Panc1 (cell line): ENCODE results near the gene FUT8. TPM values are rescaled to one million over a fixed set of nuclear protein-coding genes. Genes with fewer than 3 reads are reported as not detected.
A peak's percentile ranks its signal among the peaks of the same experiment; 100 is the strongest.

ENCODE experiments used
- ATAC-seq: fragments of 200-7000 bp; cut with Tn5 transposase; 2 replicates; pipeline ENCODE4 v1.9.1; 2020; ENCODE audit warnings: mild to moderate bottlenecking, moderate library complexity
- BruUV-seq: library from RNA; stranded (reverse); fragments of 400-500 nt; replicated peaks from 2 replicates; lab custom pipeline; 2021; lab: Mats Ljungman, UMichigan
- CTCF ChIA-PET: fragments of 300-600 bp; sonication (Branson Sonifier 250); formaldehyde crosslinking; loops from one replicate; lab custom pipeline; 2022; ENCODE audit warnings: antibody characterized with exemption; lab: Charles Lee
- POLR2A ChIA-PET: fragments of 300-600 bp; sonication (Branson Sonifier 250); formaldehyde crosslinking; loops from one replicate; lab custom pipeline; 2022; ENCODE audit warnings: antibody characterized with exemption; lab: Charles Lee
- DNase-seq: peaks from one replicate; pipeline ENCODE4 v3.0.0-alpha.2; 2010; ENCODE audit warnings: low read depth, low spot score
- H3K27ac ChIP-seq: 2 replicates; pipeline ENCODE4 v1.5.1; 2011; ENCODE audit warnings: mild to moderate bottlenecking, low read length, inconsistent platforms
- H3K27me3 ChIP-seq: fragments of 200-500 bp; sonication (Bioruptor generic); 2 replicates; pipeline ENCODE4 v1.6.0; 2014; ENCODE audit warnings: low read length, inconsistent platforms; ENCODE audit not compliant: control insufficient read depth, insufficient read depth
- H3K36me3 ChIP-seq: fragments of 200-500 bp; sonication (Bioruptor generic); 2 replicates; pipeline ENCODE4 v1.5.1; 2014; ENCODE audit warnings: inconsistent platforms, mild to moderate bottlenecking, low read length, moderate library complexity; ENCODE audit not compliant: control insufficient read depth, insufficient read depth
- H3K4me1 ChIP-seq: 2 replicates; pipeline ENCODE4 v1.5.1; 2011; ENCODE audit warnings: inconsistent platforms, mild to moderate bottlenecking, low read length, moderate library complexity; ENCODE audit not compliant: control insufficient read depth, insufficient read depth
- H3K4me3 ChIP-seq, 2 experiments: 2 replicates each; pipeline ENCODE4 v1.5.1; 2011 to 2012; ENCODE audit warnings: low read depth in 2 of 2, low read length in 2 of 2, mild to moderate bottlenecking in 2 of 2, inconsistent platforms in 1 of 2, moderate library complexity in 1 of 2
- H3K9me3 ChIP-seq: fragments of 200-500 bp; sonication (Bioruptor generic); 2 replicates; pipeline ENCODE4 v1.5.1; 2014; ENCODE audit warnings: low read depth, mild to moderate bottlenecking, inconsistent platforms, low read length, moderate library complexity; ENCODE audit not compliant: control insufficient read depth, insufficient read depth
- CTCF ChIP-seq: fragments of 450-650 bp; IDR thresholded peaks from 2 replicates; pipeline ENCODE4 v1.5.1; 2017; ENCODE audit warnings: mild to moderate bottlenecking
- POLR2AphosphoS5 ChIP-seq: IDR thresholded peaks from 2 replicates; pipeline ENCODE4 v1.6.1; 2012; ENCODE audit warnings: mild to moderate bottlenecking, low read depth, low read length, moderate library complexity
- SIN3A ChIP-seq: IDR thresholded peaks from 2 replicates; pipeline ENCODE4 v1.6.1; 2012; ENCODE audit warnings: low read depth, mild to moderate bottlenecking, low read length, moderate library complexity, borderline replicate concordance; ENCODE audit not compliant: insufficient read depth
- in situ Hi-C: cut with HindIII; loops from 2 replicates; pipeline ENCODE4 v1.10.0; 2016; ENCODE audit warnings: low sequenced_read_pairs, low pct_unique_long_range_greater_than_20kb
- intact Hi-C: fragments of 100-400 bp; cut with micrococcal nuclease; formaldehyde crosslinking; loops from one replicate; pipeline ENCODE4 v1.10.0; 2022; ENCODE audit not compliant: unreplicated experiment
- total RNA-seq: library from RNA; stranded (reverse); gene quantifications from one replicate; pipeline ENCODE4 v1.2.1, GENCODE V29; 2021; ENCODE audit not compliant: unreplicated experiment
- TF ChIP-seq, protein P1 (sequence below), 2 experiments: IDR thresholded peaks; 2 replicates each; pipeline ENCODE4 v1.6.1; 2011 to 2012; ENCODE audit warnings: low read depth in 2 of 2, control low read depth in 1 of 2, low read length in 1 of 2, mild to moderate bottlenecking in 1 of 2, moderate library complexity in 1 of 2; ENCODE audit not compliant: insufficient read depth in 1 of 2

The FUT8 gene
- total RNA-seq, 1 experiment from 2014 or later: 31.4 TPM

DNA sequence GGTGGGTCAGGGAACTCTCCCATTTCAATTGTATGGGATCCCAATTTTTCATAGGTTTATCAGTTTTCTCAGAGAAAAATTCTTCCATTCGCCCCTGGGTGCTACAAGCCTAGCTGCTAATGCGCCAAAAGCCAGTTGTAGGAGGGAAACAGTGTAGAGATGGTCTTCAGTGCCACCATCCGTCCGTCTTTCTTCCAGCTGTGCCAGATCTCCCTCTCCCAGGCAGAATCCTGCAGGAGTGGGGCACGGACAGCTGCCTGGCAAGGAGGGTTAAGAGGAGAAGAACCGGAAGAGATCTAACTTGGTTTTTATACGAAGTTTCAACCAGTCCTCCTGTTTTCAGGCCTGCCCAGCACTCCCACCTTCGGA is 38.9 kb upstream of the FUT8 start:
- H3K36me3 ChIP-seq: no peaks in the 10 kb centered on the region
- ChIA-PET CTCF (no interaction called here), POLR2A (no interaction called here)
- intact Hi-C loops: loop anchor here (10.0 kb wide), 1 partner anchor 199 kb away; no protein-coding TSS in a partner anchor
- no peak overlapping the region for H3K27ac ChIP-seq
- peak overlapping the region; percentile 33 to 63 for H3K4me3 ChIP-seq
- in situ Hi-C loops: no loop called here
- TF ChIP-seq, protein P1, sequence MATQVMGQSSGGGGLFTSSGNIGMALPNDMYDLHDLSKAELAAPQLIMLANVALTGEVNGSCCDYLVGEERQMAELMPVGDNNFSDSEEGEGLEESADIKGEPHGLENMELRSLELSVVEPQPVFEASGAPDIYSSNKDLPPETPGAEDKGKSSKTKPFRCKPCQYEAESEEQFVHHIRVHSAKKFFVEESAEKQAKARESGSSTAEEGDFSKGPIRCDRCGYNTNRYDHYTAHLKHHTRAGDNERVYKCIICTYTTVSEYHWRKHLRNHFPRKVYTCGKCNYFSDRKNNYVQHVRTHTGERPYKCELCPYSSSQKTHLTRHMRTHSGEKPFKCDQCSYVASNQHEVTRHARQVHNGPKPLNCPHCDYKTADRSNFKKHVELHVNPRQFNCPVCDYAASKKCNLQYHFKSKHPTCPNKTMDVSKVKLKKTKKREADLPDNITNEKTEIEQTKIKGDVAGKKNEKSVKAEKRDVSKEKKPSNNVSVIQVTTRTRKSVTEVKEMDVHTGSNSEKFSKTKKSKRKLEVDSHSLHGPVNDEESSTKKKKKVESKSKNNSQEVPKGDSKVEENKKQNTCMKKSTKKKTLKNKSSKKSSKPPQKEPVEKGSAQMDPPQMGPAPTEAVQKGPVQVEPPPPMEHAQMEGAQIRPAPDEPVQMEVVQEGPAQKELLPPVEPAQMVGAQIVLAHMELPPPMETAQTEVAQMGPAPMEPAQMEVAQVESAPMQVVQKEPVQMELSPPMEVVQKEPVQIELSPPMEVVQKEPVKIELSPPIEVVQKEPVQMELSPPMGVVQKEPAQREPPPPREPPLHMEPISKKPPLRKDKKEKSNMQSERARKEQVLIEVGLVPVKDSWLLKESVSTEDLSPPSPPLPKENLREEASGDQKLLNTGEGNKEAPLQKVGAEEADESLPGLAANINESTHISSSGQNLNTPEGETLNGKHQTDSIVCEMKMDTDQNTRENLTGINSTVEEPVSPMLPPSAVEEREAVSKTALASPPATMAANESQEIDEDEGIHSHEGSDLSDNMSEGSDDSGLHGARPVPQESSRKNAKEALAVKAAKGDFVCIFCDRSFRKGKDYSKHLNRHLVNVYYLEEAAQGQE (IDR thresholded peaks at IDR 0.05; ENCODE audit: insufficient read depth in 1 of 2, low read depth in 2 of 2, low read length in 1 of 2): no peak
- peak; percentile 52 for TF ChIP-seq CTCF
- no peaks in the 10 kb centered on the region for H3K9me3 ChIP-seq
- DNase-seq: no peak
- BruUV-seq: no TSS peak
- no peaks in the 10 kb centered on the region for H3K4me1 ChIP-seq
- no peaks in the 10 kb centered on the region for H3K27me3 ChIP-seq
- ATAC-seq: peak; percentile 90

- no peaks in the 10 kb centered on the region for H3K36me3 ChIP-seq
- ATAC-seq (no peak), DNase-seq (no peak)
- ChIA-PET POLR2A (no interaction called here), CTCF (no interaction called here)
- H3K27me3 ChIP-seq: no peaks in the 10 kb centered on the region
- intact Hi-C loops (loop anchor here (10.0 kb wide), 1 partner anchor 203 kb away; no protein-coding TSS in a partner anchor), in situ Hi-C loops (no loop called here)
- no TSS peak for BruUV-seq
- no peak overlapping the region for H3K4me3 ChIP-seq
- no peak overlapping the region for H3K27ac ChIP-seq
- no peaks in the 10 kb centered on the region for H3K4me1 ChIP-seq
- no peak for TF ChIP-seq SIN3A
- no peaks in the 10 kb centered on the region for H3K9me3 ChIP-seq
Measured at GRCh38 chr14:65377576-65377975, 35.0 kb upstream of the FUT8 start.

DNA sequence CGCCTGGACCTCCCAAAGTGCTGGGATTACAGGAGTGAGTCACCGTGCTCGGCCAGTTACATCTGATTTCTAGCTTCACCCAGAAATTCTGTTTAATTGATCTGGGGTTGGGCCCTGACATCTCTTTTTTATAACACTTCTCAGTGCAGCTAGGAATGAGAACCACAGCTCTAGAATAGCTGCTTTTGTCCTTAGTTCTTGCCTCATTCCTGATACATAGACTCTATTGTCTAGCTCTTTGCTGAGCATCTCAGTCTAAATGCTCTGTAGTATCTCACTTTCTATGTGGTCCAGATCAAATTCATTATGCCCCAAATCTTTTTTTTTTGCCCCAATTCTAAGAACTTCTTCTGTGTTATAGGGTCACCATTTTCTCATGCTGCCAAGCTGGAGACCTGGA is 29.9 kb upstream of the FUT8 start:
- CTCF ChIA-PET: no interaction called here
- in situ Hi-C loops (no loop called here), intact Hi-C loops (no loop called here)
- H3K4me3 ChIP-seq: no peak overlapping the region
- no peak for TF ChIP-seq CTCF
- TF ChIP-seq, protein P1 (IDR thresholded peaks at IDR 0.05; ENCODE audit: insufficient read depth in 1 of 2, low read depth in 2 of 2, low read length in 1 of 2): no peak
- no peak for TF ChIP-seq SIN3A
- no peak for TF ChIP-seq POLR2AphosphoS5
- no peak overlapping the region for H3K27ac ChIP-seq
- H3K27me3 ChIP-seq: no peaks in the 10 kb centered on the region
- H3K4me1 ChIP-seq: no peaks in the 10 kb centered on the region
- BruUV-seq: no TSS peak
- no peaks in the 10 kb centered on the region for H3K36me3 ChIP-seq
- POLR2A ChIA-PET: no interaction called here
- ATAC-seq (no peak), DNase-seq (no peak)
- no peaks in the 10 kb centered on the region for H3K9me3 ChIP-seq
